ENCODE data around the gene MESP2. TPM values are rescaled to one million over a fixed set of nuclear protein-coding genes. Genes with fewer than 3 reads are reported as not detected.

MESP2 gene
- total RNA-seq, 4 donors from 2014 or later: 0.59 to 2.4 (median 0.83) TPM; not detected in 1

DNA sequence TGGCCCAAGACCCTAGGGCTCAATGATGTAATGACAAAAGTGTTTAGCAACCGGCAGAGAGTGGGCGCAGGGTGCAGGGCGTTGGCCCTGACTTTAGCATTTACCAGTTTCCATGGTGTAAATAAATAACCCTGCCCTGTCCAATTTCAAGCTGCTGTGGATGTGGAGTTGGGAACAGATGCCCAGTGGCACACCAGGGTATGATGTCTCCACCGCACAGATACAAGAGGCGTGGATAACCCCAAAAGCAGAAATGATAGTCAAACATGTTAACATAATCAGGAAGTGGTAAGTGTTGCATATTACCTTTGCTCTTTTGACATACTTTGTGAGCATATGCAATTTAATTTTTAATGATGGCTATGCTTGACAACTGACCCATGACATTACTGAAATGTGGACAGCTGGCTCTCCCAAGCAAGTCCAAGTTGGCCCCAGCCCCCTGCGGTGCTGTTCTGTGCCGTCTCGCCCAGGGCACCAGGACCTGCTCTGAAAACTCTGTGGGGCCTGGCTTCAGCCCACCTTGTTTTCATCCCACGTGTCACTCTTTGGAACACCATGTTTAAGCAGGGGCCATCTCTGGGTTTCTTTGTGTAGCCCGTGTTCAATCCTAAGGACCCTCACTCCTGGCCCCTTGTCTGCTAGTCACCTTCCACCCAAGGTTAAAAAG, 49.3 kb downstream of the MESP2 start:
- Histone ChIP-seq H3K4me3 (no peak overlapping the region), H3K36me3 (no peaks in the 10 kb centered on the region), H3K9me3 (no peaks in the 10 kb centered on the region), H3K27me3 (peaks cover 0 to 18% (median 0%) of the 10 kb centered on the region in 4 donors), H3K27ac (no peak overlapping the region), H3K4me1 (peaks cover 21 to 44% (median 21%) of the 10 kb centered on the region in 3 donors)
- TF ChIP-seq, protein P1, sequence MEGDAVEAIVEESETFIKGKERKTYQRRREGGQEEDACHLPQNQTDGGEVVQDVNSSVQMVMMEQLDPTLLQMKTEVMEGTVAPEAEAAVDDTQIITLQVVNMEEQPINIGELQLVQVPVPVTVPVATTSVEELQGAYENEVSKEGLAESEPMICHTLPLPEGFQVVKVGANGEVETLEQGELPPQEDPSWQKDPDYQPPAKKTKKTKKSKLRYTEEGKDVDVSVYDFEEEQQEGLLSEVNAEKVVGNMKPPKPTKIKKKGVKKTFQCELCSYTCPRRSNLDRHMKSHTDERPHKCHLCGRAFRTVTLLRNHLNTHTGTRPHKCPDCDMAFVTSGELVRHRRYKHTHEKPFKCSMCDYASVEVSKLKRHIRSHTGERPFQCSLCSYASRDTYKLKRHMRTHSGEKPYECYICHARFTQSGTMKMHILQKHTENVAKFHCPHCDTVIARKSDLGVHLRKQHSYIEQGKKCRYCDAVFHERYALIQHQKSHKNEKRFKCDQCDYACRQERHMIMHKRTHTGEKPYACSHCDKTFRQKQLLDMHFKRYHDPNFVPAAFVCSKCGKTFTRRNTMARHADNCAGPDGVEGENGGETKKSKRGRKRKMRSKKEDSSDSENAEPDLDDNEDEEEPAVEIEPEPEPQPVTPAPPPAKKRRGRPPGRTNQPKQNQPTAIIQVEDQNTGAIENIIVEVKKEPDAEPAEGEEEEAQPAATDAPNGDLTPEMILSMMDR (IDR thresholded peaks at IDR 0.05): no peak
- no peak for TF ChIP-seq POLR2A (IDR thresholded peaks at IDR 0.05)
- DNase-seq: no peak
- intact Hi-C loops (cut with DNase I): no loop called here
- 73 to 90% methylated on average over 6 to 10 of the region's 10 CpGs for WGBS, 2 donors

DNA sequence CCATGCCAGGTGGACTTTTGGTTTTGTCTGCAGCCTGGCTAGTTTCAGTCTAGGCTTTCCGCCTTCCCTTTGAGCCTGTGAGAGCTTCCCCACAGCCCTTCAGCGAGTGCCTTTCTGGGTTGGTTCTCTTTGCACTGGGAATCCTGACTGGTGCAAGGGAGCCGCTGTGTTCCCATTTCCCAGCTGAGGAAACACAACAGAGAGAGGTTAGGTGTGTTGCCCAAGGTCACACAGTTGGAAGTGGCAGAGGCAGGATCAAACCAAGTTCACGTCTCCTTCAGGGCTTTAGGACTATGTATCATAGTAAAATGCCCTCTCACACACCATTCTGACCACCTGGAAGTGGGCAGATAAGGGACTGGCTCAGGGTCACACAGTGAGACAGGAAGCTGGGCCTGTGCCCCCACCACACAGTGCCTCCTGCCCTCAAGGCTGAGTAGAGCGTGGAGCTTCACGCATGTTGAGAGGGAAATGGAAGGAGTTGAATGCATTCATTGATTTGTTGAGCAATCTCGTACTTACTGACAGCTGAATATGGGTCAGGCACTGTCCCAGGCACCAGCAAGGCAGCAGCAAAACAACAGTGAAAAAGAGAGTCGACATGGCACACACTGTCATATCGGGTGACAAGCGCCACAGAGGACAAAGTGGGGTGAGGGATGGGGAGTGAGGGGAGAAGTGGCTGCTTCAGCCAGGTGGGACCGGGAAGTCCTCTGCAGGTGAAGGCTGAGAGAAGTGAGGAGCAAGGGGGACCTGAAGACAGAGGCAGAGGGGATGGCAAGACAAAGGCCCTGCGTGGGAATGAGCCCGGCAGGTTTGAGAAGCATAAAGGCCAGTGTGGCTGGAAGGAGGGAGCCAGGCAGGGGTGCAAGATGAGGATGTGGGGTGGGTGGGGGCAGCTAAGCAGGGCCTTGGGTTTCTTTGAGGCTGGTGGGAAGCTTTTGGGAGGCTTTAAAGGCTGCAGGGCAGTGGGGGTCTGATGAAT, 50.8 kb downstream of the MESP2 start:
- intact Hi-C loops (cut with DNase I): no loop called here
- no peak for DNase-seq
- TF ChIP-seq, protein P1 (IDR thresholded peaks at IDR 0.05): no peak
- no peak for TF ChIP-seq POLR2A (IDR thresholded peaks at IDR 0.05)
- Histone ChIP-seq H3K27ac (peak overlapping the region in 2 of 4 donors; percentile 62 to 81), H3K4me3 (no peak overlapping the region), H3K4me1 (peaks cover 21 to 44% (median 21%) of the 10 kb centered on the region in 3 donors), H3K36me3 (peaks cover 0 to 9% (median 0%) of the 10 kb centered on the region in 3 donors), H3K27me3 (peaks cover 0 to 12% (median 0%) of the 10 kb centered on the region in 4 donors), H3K9me3 (no peaks in the 10 kb centered on the region)
- 84 to 93% methylated on average over 10 to 12 of the region's 13 CpGs for WGBS, 2 donors

DNA sequence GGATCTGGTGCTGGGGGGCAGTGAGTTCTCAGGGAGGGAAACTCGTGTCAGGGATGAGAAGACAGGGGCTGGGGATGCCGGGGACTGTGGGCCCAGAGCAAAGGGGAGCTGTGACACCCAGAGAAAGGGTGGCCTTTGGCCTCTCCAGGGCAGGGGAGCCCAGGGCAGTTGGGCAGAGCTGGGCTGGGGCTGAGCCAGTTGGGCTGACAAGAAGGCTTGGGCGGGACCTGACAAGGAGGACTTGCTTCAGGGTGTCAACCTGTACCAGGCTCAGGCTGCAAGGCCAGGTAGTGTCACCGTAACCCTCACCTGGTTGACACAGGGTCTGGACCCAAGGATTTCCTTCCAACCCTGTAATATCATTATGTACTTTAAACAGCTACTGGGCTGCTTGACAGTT, 51.7 kb downstream of the MESP2 start:
- WGBS, 2 donors: 72 to 76% methylated on average over 3 to 4 of the region's 4 CpGs
- Histone ChIP-seq H3K27ac (peak overlapping the region; percentile 40 to 81 (median 70)), H3K27me3 (peaks cover 0 to 4% (median 0%) of the 10 kb centered on the region in 4 donors), H3K36me3 (peaks cover 0 to 18% (median 0%) of the 10 kb centered on the region in 3 donors), H3K4me3 (peak overlapping the region in 1 of 4 donors; percentile 12), H3K4me1 (peaks cover 18 to 42% (median 21%) of the 10 kb centered on the region in 3 donors), H3K9me3 (no peaks in the 10 kb centered on the region)
- DNase-seq: no peak
- TF ChIP-seq, protein P1 (IDR thresholded peaks at IDR 0.05): no peak
- TF ChIP-seq POLR2A (IDR thresholded peaks at IDR 0.05): no peak
- intact Hi-C loops (cut with DNase I): no loop called here

Other genes with a start within 250 kb of the MESP2 start
- gene TICRR, start 200.9 kb upstream of the MESP2 start, total RNA-seq: 10 to 100 TPM in 2 of 4 donors, 1 to 10 TPM in 2; 8.4 to 33.7 (median 10.1) TPM
- 1 to 10 TPM in 1 of 4 donors, under 1 TPM in 3; 0.35 to 3.4 (median 0.54) TPM for gene KIF7, start 120.9 kb upstream of the MESP2 start, total RNA-seq
- 1 to 10 TPM in 2 of 4 donors, under 1 TPM in 2; 0.26 to 3.6 (median 0.91) TPM for gene PLIN1, start 97.0 kb upstream of the MESP2 start, total RNA-seq
- gene PEX11A, start 85.6 kb upstream of the MESP2 start, total RNA-seq: 1 to 10 TPM; 3.1 to 6.7 (median 5.6) TPM
- gene WDR93, start 85.5 kb upstream of the MESP2 start, total RNA-seq: not detected
- gene MESP1, start 25.1 kb upstream of the MESP2 start, total RNA-seq: under 1 TPM in 2 of 4 donors, not detected in 2; 0.23 to 0.42 TPM
- gene ANPEP, start 38.5 kb downstream of the MESP2 start, total RNA-seq: 10 to 100 TPM in 1 of 4 donors, 1 to 10 TPM in 3; 1.1 to 10.3 (median 3.4) TPM
- 10 to 100 TPM; 18.2 to 49.0 (median 30.3) TPM for gene AP3S2, start 117.7 kb downstream of the MESP2 start, total RNA-seq
- gene ARPIN, start 136.6 kb downstream of the MESP2 start, total RNA-seq: 10 to 100 TPM; 11.0 to 17.9 (median 14.2) TPM
- 10 to 100 TPM; 15.1 to 27.4 (median 21.4) TPM for gene ZNF710, start 225.0 kb downstream of the MESP2 start, total RNA-seq

Data from esophagus squamous epithelium (tissue), 5 donors.